Omental fat pad (tissue), 4 donors: ENCODE measurements around the gene TP53I11. TPM values are rescaled to one million over a fixed set of nuclear protein-coding genes. Genes with fewer than 3 reads are reported as not detected.

Experiments used
- ATAC-seq: fragments of 150-250 bp; one replicate; pipeline ENCODE4 v1.9.1; 2016; ENCODE audit warnings: mild to moderate bottlenecking, moderate library complexity; ENCODE audit not compliant: low FRiP score
- DNase-seq: peaks from one replicate; pipeline ENCODE4 v3.0.0-alpha.2; 2019; ENCODE audit warnings: low spot score
- total RNA-seq, 4 donors: library from RNA; depleted of rRNA; stranded (reverse); fragments of >200 nt; gene quantifications; one replicate each; pipeline ENCODE4 v1.1.0, GENCODE V29; 2016
- TF ChIP-seq, protein P1 (sequence below), 3 donors: fragments of 450-650 bp; IDR thresholded peaks; one replicate each; pipeline ENCODE4 v1.5.1; 2016 to 2017; ENCODE audit warnings: antibody characterized with exemption in 3 of 3, mild to moderate bottlenecking in 3 of 3, moderate library complexity in 2 of 3

The TP53I11 gene
- total RNA-seq, 4 donors from 2014 or later = 64.4 to 175 (median 99.1) TPM

DNA sequence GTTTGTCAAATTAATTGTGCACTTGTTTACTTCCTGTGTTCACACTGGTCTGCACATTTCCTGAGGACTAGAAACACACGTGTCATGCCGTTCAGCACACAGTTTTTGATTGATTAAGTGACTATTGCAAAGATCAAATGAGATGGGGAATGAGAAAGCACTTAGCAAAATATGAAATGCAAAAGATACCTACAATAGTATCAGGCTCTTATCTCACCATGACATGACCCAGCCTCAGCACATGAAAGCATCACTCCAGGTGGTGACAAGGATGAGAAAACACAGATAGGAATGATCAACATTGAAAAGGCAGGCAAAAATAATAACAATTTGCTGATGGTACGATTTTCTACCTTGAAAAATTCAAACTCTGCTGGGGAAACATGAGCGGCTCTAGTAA lies 42.1 kb upstream of the TP53I11 start:
- DNase-seq = no peak
- TF ChIP-seq, protein P1, sequence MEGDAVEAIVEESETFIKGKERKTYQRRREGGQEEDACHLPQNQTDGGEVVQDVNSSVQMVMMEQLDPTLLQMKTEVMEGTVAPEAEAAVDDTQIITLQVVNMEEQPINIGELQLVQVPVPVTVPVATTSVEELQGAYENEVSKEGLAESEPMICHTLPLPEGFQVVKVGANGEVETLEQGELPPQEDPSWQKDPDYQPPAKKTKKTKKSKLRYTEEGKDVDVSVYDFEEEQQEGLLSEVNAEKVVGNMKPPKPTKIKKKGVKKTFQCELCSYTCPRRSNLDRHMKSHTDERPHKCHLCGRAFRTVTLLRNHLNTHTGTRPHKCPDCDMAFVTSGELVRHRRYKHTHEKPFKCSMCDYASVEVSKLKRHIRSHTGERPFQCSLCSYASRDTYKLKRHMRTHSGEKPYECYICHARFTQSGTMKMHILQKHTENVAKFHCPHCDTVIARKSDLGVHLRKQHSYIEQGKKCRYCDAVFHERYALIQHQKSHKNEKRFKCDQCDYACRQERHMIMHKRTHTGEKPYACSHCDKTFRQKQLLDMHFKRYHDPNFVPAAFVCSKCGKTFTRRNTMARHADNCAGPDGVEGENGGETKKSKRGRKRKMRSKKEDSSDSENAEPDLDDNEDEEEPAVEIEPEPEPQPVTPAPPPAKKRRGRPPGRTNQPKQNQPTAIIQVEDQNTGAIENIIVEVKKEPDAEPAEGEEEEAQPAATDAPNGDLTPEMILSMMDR (IDR thresholded peaks at IDR 0.05) = no peak
- no peak for ATAC-seq

DNA sequence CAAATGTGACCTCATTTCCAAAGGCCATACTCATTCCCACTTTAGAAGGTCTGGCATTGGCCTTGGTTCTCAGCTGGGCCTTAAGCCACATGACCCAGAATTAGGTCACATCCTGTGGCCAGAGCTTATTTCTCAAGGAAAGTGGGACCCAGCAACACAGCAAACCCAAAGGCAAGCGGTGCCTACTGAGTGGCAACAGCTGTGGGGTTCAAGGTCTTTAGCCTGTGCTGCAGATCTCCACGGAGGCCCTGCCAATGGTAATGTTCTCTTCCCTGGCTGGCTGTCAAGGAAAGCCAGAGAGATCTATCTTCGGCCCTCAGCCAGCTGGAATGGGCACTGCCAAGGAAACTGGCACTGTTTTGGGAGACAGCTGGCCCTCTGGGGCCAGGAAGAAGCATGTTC lies 41.5 kb upstream of the TP53I11 start:
- TF ChIP-seq, protein P1 (IDR thresholded peaks at IDR 0.05) = no peak
- ATAC-seq (no peak), DNase-seq (no peak)

DNA sequence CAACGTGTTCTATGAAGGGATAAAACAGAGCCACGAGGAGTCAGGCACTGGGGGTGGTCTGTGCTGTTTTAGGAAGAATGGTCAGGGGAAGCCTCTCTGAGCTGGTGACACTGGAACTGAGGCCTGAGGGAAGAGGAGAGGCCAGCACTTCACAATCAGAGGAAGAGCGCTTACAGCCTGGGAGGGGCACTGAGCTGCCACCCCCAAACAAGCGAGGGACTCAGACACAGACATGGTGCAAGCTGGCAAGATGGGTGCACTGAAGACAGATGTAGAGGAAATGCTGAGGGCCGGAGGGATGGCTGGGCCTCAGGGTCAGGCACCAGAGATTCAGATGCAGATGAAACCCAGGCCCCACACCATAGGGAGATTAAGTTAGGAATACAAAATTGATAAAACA lies 40.0 kb upstream of the TP53I11 start:
- DNase-seq (no peak), ATAC-seq (no peak)
- TF ChIP-seq, protein P1 (IDR thresholded peaks at IDR 0.05) = no peak

DNA sequence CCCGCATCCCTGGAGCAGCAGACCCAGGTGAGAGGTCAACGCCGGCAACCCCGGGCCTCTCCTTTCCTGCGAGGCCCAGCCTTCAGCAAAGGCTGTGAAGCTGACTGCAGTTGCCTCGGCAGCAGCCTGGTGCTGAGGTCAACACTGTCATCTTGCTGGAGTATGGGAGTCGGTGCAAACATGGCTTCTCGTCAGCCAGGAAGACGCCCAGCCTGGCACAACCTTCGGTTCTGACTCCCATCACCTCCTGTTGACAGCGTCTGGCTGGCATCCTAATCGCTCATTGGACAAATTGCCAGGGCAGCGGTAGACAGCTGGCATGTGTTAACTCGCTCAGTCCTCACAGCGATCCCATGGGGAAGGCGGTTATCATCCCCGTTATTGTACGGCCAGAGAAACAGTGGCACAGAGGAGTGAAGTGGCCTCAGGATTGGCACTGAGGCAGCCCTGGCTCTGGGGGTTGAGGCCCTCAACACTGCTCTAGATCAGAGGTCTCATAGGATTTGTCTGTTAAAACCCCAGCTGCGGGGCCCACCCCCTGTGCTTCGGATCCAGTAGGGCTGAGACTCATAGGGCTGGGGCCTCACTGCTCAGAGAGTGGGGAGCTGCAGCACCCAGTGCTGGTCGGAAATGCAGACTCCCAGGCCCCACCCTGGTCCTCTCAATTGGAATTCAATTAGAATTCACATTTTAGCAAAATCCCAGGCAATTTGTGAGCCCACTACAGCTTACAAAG lies 39.3 kb upstream of the TP53I11 start:
- TF ChIP-seq, protein P1 (IDR thresholded peaks at IDR 0.05) = no peak
- no peak for ATAC-seq

DNA sequence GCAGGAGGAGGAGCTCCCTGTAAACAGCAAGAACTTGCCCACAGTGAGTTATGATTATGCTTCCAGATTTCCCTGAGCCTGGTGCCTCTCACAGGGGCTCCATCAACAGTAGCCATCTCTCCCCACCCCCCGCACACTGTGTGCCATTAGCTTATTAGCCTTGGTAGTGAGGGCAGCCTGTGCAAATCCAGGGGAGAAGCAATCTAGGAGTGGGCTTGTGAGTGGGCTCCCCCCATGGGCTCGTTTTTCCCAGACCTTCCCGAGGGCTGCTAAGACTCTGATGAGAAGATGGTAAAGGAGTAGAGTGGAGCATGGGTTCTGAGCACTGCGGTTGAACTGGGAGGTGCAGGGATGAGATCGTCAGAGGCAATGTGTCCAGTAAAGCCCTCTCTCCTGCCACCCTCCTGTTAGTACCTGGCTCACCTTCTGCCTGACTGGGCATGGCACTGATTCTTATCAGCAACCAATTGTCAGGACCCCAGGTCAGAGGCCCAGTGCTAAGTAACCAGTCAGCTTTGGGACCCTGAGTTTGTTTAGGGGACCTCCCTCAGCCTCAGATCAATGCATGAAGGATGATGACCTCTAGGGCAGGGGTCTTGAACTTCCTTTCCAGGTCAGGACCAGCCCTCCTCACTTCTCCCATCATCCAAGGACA lies 38.4 kb upstream of the TP53I11 start:
- TF ChIP-seq, protein P1 (IDR thresholded peaks at IDR 0.05) = no peak
- DNase-seq = no peak
- ATAC-seq = no peak

More for the DNA sequence above, 39.3 kb upstream of the TP53I11 start:
- no peak for DNase-seq

DNA sequence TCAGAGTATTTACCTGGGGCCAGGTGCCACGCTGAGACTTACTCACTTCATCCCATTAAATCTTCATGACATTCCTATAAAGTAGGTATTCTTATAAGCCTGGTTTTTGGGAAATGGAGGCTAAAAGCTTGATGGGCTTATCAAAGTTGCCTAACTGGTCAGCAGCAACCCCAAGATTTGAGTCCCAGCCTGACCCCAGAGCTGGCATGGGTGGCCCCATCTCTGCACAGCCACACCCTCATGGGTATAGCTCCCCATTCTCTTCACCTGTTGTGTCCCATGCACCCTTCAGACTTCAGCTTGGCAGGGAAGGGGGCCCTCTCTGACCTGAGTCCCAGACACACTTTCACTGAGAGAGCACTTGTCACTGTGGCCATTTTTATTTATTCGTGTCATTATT lies 37.4 kb upstream of the TP53I11 start:
- no peak for ATAC-seq
- no peak for DNase-seq
- TF ChIP-seq, protein P1 (IDR thresholded peaks at IDR 0.05) = no peak

DNA sequence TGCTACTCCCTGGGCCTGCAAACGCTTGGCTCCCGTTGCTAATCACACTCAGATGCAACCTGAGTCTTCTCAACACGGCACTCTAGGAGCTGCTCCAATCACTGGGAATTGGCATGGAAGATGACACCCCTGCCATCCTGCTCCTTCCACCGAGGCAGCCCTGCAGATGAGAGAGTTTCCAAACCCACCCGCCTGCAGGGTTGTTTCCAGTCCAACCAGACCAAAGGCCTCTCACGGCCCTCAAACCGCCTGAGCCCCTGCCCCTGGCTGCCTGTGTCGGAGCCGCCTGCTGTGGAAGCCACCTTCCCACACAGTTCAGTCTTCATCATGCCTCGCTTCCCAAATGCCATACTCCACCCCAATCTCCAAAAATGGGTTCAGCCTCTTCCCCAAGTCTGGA lies 36.8 kb upstream of the TP53I11 start:
- TF ChIP-seq, protein P1 (IDR thresholded peaks at IDR 0.05) = no peak
- ATAC-seq (no peak), DNase-seq (no peak)
